Mesothelial cell of epicardium (in vitro differentiated cells): ENCODE measurements around the gene GNRHR. TPM values are rescaled to one million over a fixed set of nuclear protein-coding genes. Genes with fewer than 3 reads are reported as not detected.

Experiments
- DNase-seq, 2 experiments: peaks; one replicate each; pipeline ENCODE4 v3.0.0; 2021; ENCODE audit warnings: low spot score in 2 of 2; ENCODE audit not compliant: unreplicated experiment in 2 of 2
- H3K27ac Mint-ChIP-seq: 2 replicates; pipeline ENCODE4 v1.8.0; 2021; ENCODE audit warnings: mixed read lengths
- H3K27me3 Mint-ChIP-seq: 2 replicates; pipeline ENCODE4 v1.8.0; 2021; ENCODE audit warnings: low read depth, mixed read lengths
- H3K36me3 Mint-ChIP-seq: 2 replicates; pipeline ENCODE4 v1.8.0; 2021; ENCODE audit warnings: mixed read lengths
- H3K4me1 Mint-ChIP-seq: 2 replicates; pipeline ENCODE4 v1.8.0; 2021; ENCODE audit warnings: mixed read lengths
- H3K4me3 Mint-ChIP-seq: 2 replicates; pipeline ENCODE4 v1.8.0; 2021; ENCODE audit warnings: mild to moderate bottlenecking, moderate library complexity, mixed read lengths
- H3K9me3 Mint-ChIP-seq: 2 replicates; pipeline ENCODE4 v1.8.0; 2021; ENCODE audit warnings: mixed read lengths
- total RNA-seq: library from RNA; stranded (reverse); gene quantifications from 3 replicates; pipeline ENCODE4 v1.2.1, GENCODE V29; 2021
- TF ChIP-seq, protein P1 (sequence below): fragments of 200-600 bp; sonication (generic); IDR thresholded peaks from one replicate; pipeline ENCODE4 v1.5.0; 2021; ENCODE audit warnings: antibody characterized with exemption; ENCODE audit not compliant: unreplicated experiment

GNRHR gene
- total RNA-seq, 1 donor from 2014 or later: not detected

DNA sequence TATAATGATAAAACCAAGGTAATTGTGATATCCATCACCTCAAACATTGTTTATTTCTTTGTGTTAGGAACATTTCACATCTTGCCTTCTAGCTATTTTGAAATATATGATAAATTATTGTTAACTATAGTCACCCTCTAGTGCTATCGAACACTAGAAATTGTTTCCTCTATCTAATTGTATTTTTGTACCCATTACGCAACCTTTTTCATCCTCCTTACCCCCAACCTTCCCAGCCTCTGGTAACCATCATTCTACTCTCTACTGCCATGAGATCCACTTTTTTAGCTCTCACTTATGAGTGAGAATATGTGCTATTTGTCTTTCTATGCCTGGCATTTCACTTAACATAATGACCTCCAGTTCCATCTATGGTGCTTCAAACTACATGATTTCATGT lies 49.3 kb downstream of the GNRHR start:
- Mint-ChIP-seq H3K9me3 (peaks cover 25% of the 10 kb centered on the region), H3K36me3 (peaks cover 25% of the 10 kb centered on the region), H3K4me1 (peaks cover 15% of the 10 kb centered on the region), H3K27ac (no peak overlapping the region), H3K4me3 (no peak overlapping the region), H3K27me3 (no peaks in the 10 kb centered on the region)
- no peak for DNase-seq
- TF ChIP-seq, protein P1, sequence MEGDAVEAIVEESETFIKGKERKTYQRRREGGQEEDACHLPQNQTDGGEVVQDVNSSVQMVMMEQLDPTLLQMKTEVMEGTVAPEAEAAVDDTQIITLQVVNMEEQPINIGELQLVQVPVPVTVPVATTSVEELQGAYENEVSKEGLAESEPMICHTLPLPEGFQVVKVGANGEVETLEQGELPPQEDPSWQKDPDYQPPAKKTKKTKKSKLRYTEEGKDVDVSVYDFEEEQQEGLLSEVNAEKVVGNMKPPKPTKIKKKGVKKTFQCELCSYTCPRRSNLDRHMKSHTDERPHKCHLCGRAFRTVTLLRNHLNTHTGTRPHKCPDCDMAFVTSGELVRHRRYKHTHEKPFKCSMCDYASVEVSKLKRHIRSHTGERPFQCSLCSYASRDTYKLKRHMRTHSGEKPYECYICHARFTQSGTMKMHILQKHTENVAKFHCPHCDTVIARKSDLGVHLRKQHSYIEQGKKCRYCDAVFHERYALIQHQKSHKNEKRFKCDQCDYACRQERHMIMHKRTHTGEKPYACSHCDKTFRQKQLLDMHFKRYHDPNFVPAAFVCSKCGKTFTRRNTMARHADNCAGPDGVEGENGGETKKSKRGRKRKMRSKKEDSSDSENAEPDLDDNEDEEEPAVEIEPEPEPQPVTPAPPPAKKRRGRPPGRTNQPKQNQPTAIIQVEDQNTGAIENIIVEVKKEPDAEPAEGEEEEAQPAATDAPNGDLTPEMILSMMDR: no peak

GRCh38 chr4:67702166-67702565 lies 52.0 kb downstream of the GNRHR start:
- TF ChIP-seq, protein P1: no peak
- peak overlapping the region; percentile 98 for H3K27ac Mint-ChIP-seq
- H3K4me3 Mint-ChIP-seq: peak overlapping the region; percentile 96
- no peak for DNase-seq
- H3K27me3 Mint-ChIP-seq: no peaks in the 10 kb centered on the region
- peaks cover 20% of the 10 kb centered on the region for H3K36me3 Mint-ChIP-seq
- peaks cover 32% of the 10 kb centered on the region for H3K4me1 Mint-ChIP-seq
- H3K9me3 Mint-ChIP-seq: peaks cover 12% of the 10 kb centered on the region

GRCh38 chr4:67701517-67701850 lies 52.7 kb downstream of the GNRHR start:
- H3K9me3 Mint-ChIP-seq: peaks cover 8% of the 10 kb centered on the region
- H3K36me3 Mint-ChIP-seq: peaks cover 15% of the 10 kb centered on the region
- TF ChIP-seq, protein P1: no peak
- H3K27ac Mint-ChIP-seq: peak overlapping the region; percentile 98
- peaks cover 32% of the 10 kb centered on the region for H3K4me1 Mint-ChIP-seq
- no peaks in the 10 kb centered on the region for H3K27me3 Mint-ChIP-seq
- peak overlapping the region; percentile 96 for H3K4me3 Mint-ChIP-seq
- no peak for DNase-seq

GRCh38 chr4:67700738-67701516 lies 53.3 kb downstream of the GNRHR start, which contains the start of gene UBA6:
TSS of gene UBA6 (minus strand) at chr4:67701155. CDS start at chr4:67701119, 36 bp downstream.
- Mint-ChIP-seq H3K4me3 (peak within 1 kb of the TSS; percentile 96), H3K36me3 (peaks cover 10% of the 10 kb centered on the region), H3K27ac (peak within 1 kb of the TSS; percentile 98), H3K9me3 (peaks cover 4% of the 10 kb centered on the region), H3K27me3 (no peaks in the 10 kb centered on the region), H3K4me1 (peaks cover 32% of the 10 kb centered on the region)
- TF ChIP-seq, protein P1: peak; percentile 37
- peak; percentile 88 to 93 for DNase-seq

DNA sequence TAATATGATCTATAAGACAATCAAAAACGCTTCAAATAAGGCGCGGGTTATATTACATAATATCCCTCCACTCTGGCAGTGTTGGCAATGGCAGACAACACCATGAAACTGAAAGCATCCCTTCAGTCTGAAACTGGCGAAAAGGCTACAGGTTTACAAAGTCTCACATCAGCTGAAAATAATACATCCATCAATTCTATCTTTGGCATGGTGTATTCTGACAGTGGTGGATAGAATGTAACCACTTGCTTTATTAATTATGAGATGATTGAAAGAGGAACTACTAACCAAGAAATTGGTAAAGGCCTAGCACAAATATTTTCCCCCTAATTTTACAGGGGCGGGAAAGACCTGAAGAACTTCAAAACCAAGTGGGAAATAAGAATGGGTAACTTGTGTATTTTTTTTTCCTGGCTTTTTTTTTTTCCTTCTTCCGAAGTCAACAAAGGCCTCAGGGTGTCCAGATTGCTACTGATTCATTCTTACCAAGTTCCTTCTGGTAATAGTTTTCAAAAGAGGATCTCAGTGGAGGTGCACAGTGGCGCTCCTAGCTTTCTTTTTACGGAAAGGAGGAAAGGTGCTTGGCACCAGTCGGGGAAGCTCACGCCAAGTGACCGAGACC lies 54.0 kb downstream of the GNRHR start:
- TF ChIP-seq, protein P1: no peak
- no peaks in the 10 kb centered on the region for H3K9me3 Mint-ChIP-seq
- peaks cover 32% of the 10 kb centered on the region for H3K4me1 Mint-ChIP-seq
- peaks cover 7% of the 10 kb centered on the region for H3K36me3 Mint-ChIP-seq
- H3K27me3 Mint-ChIP-seq: no peaks in the 10 kb centered on the region
- H3K4me3 Mint-ChIP-seq: peak overlapping the region; percentile 96
- H3K27ac Mint-ChIP-seq: peak overlapping the region; percentile 98
- DNase-seq: no peak
